Hepatocyte (in vitro differentiated cells): ENCODE measurements around the gene SPATA32.

Source experiments
- EZH2 ChIP-seq: fragments of 200-600 bp; sonication (generic); IDR thresholded peaks from 2 replicates; pipeline ENCODE4 v1.6.1; 2016; ENCODE audit warnings: antibody characterized with exemption, mild to moderate bottlenecking, borderline replicate concordance
- TF ChIP-seq, protein P1 (sequence below): fragments of 200-600 bp; sonication (generic); IDR thresholded peaks from 2 replicates; pipeline ENCODE4 v1.5.1; 2016; ENCODE audit warnings: antibody characterized with exemption, mild to moderate bottlenecking; ENCODE audit not compliant: poor library complexity

GRCh38 chr17:45287526-45288500, 25.9 kb upstream of the SPATA32 start:
- TF ChIP-seq, protein P1, sequence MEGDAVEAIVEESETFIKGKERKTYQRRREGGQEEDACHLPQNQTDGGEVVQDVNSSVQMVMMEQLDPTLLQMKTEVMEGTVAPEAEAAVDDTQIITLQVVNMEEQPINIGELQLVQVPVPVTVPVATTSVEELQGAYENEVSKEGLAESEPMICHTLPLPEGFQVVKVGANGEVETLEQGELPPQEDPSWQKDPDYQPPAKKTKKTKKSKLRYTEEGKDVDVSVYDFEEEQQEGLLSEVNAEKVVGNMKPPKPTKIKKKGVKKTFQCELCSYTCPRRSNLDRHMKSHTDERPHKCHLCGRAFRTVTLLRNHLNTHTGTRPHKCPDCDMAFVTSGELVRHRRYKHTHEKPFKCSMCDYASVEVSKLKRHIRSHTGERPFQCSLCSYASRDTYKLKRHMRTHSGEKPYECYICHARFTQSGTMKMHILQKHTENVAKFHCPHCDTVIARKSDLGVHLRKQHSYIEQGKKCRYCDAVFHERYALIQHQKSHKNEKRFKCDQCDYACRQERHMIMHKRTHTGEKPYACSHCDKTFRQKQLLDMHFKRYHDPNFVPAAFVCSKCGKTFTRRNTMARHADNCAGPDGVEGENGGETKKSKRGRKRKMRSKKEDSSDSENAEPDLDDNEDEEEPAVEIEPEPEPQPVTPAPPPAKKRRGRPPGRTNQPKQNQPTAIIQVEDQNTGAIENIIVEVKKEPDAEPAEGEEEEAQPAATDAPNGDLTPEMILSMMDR, result no peak
- TF ChIP-seq EZH2, result no peak
